A673 (cell line): ENCODE measurements around the gene ORAI3. TPM values are rescaled to one million over a fixed set of nuclear protein-coding genes. Genes with fewer than 3 reads are reported as not detected.

Experiments
- BruUV-seq: library from RNA; stranded (reverse); fragments of 400-500 nt; replicated peaks from 2 replicates; lab custom pipeline; 2021; lab: Mats Ljungman, UMichigan
- CTCF ChIA-PET: fragments of 300-600 bp; sonication (Branson Sonifier 250); formaldehyde crosslinking; loops from one replicate; lab custom pipeline; 2022; ENCODE audit warnings: antibody characterized with exemption; lab: Charles Lee
- POLR2A ChIA-PET: fragments of 300-600 bp; sonication (Branson Sonifier 250); formaldehyde crosslinking; loops from one replicate; lab custom pipeline; 2022; ENCODE audit warnings: antibody characterized with exemption; ENCODE audit not compliant: low non-redundant PET; lab: Charles Lee
- DNase-seq: peaks from one replicate; pipeline ENCODE4 v3.0.0-alpha.2; 2015; ENCODE audit warnings: low spot score
- H3K27ac ChIP-seq: fragments of 200-600 bp; sonication (generic); 2 replicates; pipeline ENCODE4 v1.5.1; 2016; ENCODE audit warnings: mixed run types, low read depth, mild to moderate bottlenecking, mixed read lengths, antibody characterized with exemption, low read length; ENCODE audit not compliant: poor library complexity, severe bottlenecking
- H3K27me3 ChIP-seq: fragments of 200-600 bp; sonication (generic); replicated peaks from 2 replicates; pipeline ENCODE4 v1.6.1; 2017; ENCODE audit warnings: mixed run types, low read depth, mild to moderate bottlenecking, mixed read lengths, antibody characterized with exemption, low read length; ENCODE audit not compliant: insufficient read depth, poor library complexity
- H3K36me3 ChIP-seq: fragments of 200-600 bp; sonication (generic); 2 replicates; pipeline ENCODE4 v1.6.1; 2016; ENCODE audit warnings: mixed run types, mild to moderate bottlenecking, mixed read lengths, antibody characterized with exemption, low read length; ENCODE audit not compliant: insufficient read depth, poor library complexity, severe bottlenecking
- H3K4me1 ChIP-seq: fragments of 200-600 bp; sonication (generic); 2 replicates; pipeline ENCODE4 v1.6.1; 2017; ENCODE audit warnings: mixed run types, mild to moderate bottlenecking, mixed read lengths, antibody characterized with exemption, low read length; ENCODE audit not compliant: insufficient read depth, poor library complexity, severe bottlenecking
- H3K4me3 ChIP-seq: fragments of 200-600 bp; sonication (generic); 2 replicates; pipeline ENCODE4 v1.5.1; 2016; ENCODE audit warnings: low read depth, mixed run types, mild to moderate bottlenecking, mixed read lengths, low read length; ENCODE audit not compliant: poor library complexity, severe bottlenecking
- H3K9me3 ChIP-seq: fragments of 200-600 bp; sonication (generic); 2 replicates; pipeline ENCODE4 v1.6.1; 2016; ENCODE audit warnings: mixed run types, low read depth, mild to moderate bottlenecking, mixed read lengths, antibody characterized with exemption, low read length; ENCODE audit not compliant: poor library complexity, severe bottlenecking
- EZH2 ChIP-seq: fragments of 200-600 bp; sonication (generic); IDR thresholded peaks from 2 replicates; pipeline ENCODE4 v1.6.1; 2017; ENCODE audit warnings: borderline replicate concordance, low read depth, mild to moderate bottlenecking, mixed read lengths, antibody characterized with exemption, low read length; ENCODE audit not compliant: poor library complexity, severe bottlenecking
- intact Hi-C: fragments of 100-400 bp; cut with micrococcal nuclease; formaldehyde crosslinking; loops from one replicate; pipeline ENCODE4 v1.10.0; 2022; ENCODE audit not compliant: unreplicated experiment
- total RNA-seq: library from RNA; stranded (reverse); gene quantifications from 2 replicates; pipeline ENCODE4 v1.2.3, GENCODE V29; 2021
- TF ChIP-seq, protein P1 (sequence below): fragments of 300-800, 200-600 bp; sonication (generic); conservative IDR thresholded peaks from 2 replicates; pipeline ENCODE4 v1.5.1; 2017; ENCODE audit warnings: low read depth, mild to moderate bottlenecking, antibody characterized with exemption, low read length, moderate library complexity, mixed read lengths

Gene ORAI3
- total RNA-seq, 1 experiment from 2014 or later, result 2.1 TPM

DNA sequence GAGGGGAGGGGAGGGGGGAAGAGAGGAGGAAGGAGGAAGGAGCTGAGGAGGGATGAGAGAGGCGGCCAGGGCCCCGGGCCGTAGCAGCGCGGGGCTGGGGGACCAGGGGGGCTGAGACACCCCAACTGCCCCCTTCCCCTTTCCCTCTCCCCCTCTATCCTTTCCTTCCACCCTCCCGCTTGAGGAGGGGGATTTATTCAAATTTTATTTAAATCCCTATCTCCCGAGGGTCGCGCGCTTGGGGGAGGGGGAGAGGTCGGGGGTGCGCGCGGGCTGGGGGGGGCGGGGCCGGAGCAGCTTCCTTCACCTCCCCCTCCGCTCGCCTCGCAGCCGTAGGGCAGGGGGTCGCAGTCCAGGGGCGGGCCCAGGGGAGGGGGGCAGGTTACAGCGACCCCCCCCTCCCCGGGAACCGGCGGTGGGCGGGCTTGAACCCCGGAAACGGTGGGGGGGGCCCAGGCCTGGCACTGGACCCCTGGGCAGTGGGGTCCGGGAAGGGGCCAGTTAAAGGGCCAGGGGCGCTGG is 25.3 kb upstream of the ORAI3 start, which contains the start of gene FBXL19:
TSS of gene FBXL19 (plus strand) at position 19 of the 522 bp plus-strand sequence. CDS start 2,183 bp downstream, outside the sequence.
- DNase-seq, result no peak
- POLR2A ChIA-PET, result interaction anchor here (0.7 kb wide), 1 partner anchor 362 kb away, joined by 9 read pairs; no protein-coding TSS in a partner anchor
- Histone ChIP-seq H3K27me3 (no peaks in the 10 kb centered on the region), H3K36me3 (no peaks in the 10 kb centered on the region), H3K4me3 (peak within 1 kb of the TSS; percentile 64), H3K27ac (peak within 1 kb of the TSS; percentile 93), H3K9me3 (no peaks in the 10 kb centered on the region), H3K4me1 (peaks cover 14% of the 10 kb centered on the region)
- CTCF ChIA-PET, result interaction anchor here (0.6 kb wide), 2 partner anchors 14 to 232 kb away, joined by 3 to 9 read pairs; no protein-coding TSS in a partner anchor
- no TSS peak for BruUV-seq
- TF ChIP-seq, protein P1, sequence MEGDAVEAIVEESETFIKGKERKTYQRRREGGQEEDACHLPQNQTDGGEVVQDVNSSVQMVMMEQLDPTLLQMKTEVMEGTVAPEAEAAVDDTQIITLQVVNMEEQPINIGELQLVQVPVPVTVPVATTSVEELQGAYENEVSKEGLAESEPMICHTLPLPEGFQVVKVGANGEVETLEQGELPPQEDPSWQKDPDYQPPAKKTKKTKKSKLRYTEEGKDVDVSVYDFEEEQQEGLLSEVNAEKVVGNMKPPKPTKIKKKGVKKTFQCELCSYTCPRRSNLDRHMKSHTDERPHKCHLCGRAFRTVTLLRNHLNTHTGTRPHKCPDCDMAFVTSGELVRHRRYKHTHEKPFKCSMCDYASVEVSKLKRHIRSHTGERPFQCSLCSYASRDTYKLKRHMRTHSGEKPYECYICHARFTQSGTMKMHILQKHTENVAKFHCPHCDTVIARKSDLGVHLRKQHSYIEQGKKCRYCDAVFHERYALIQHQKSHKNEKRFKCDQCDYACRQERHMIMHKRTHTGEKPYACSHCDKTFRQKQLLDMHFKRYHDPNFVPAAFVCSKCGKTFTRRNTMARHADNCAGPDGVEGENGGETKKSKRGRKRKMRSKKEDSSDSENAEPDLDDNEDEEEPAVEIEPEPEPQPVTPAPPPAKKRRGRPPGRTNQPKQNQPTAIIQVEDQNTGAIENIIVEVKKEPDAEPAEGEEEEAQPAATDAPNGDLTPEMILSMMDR, result no peak
- no peak for TF ChIP-seq EZH2
- intact Hi-C loops, result loop anchor here (5.0 kb wide), 2 partner anchors 146 to 176 kb away; partner anchors contain the start of gene PHKG2

DNA sequence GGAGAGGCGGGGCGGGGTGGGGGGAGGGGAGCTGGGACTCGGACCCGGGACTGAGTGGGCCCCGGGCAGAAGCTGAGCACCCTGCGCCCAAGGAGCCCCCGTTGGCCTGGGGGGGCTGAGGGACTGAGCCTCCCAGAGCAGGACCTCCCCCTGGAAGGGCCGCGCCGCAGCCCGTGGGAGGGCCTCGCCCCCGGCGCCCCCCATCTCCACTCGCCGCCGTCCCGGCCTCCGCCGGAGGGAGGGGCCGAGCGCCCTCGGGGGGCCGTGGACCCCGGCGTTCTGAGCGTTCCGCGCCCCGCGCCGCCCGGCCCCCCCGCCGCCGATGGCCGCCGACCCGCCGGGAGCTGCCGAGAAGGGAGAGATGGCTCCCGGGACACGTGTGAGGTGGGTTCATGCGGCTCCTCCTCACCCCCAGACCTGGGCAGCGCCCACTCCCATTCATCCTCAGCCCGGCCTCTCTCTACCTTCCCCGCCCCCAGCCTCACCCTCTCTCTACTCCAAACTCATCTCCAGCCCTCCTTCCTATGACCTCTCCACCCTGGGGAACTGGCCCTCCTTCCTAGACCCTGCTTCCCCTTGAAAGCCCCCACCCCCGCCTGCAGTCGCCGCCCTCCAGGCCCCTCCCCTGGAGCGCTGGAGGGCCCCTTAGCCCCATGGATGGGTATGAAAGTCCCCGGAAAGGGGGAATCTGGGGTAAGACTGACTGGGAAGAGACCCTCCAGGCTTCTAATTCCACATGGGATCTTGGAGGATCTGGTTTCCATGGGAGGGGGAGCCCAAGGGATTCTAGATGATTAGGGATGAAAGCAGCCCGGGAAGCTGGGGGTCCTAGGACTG is 24.6 kb upstream of the ORAI3 start:
- no peak for DNase-seq
- Histone ChIP-seq H3K9me3 (no peaks in the 10 kb centered on the region), H3K36me3 (no peaks in the 10 kb centered on the region), H3K27ac (peak overlapping the region; percentile 93), H3K27me3 (no peaks in the 10 kb centered on the region), H3K4me1 (peaks cover 14% of the 10 kb centered on the region), H3K4me3 (peak overlapping the region; percentile 64)
- BruUV-seq, result no TSS peak
- ChIA-PET POLR2A (interaction anchor here (0.7 kb wide), 1 partner anchor 363 kb away, joined by 9 read pairs; no protein-coding TSS in a partner anchor), CTCF (interaction anchor here (0.6 kb wide), 2 partner anchors 14 to 232 kb away, joined by 3 to 9 read pairs; no protein-coding TSS in a partner anchor)
- TF ChIP-seq EZH2, result no peak
- TF ChIP-seq, protein P1, result no peak
- intact Hi-C loops, result loop anchor here (5.0 kb wide), 2 partner anchors 147 to 177 kb away; partner anchors contain the start of gene PHKG2

DNA sequence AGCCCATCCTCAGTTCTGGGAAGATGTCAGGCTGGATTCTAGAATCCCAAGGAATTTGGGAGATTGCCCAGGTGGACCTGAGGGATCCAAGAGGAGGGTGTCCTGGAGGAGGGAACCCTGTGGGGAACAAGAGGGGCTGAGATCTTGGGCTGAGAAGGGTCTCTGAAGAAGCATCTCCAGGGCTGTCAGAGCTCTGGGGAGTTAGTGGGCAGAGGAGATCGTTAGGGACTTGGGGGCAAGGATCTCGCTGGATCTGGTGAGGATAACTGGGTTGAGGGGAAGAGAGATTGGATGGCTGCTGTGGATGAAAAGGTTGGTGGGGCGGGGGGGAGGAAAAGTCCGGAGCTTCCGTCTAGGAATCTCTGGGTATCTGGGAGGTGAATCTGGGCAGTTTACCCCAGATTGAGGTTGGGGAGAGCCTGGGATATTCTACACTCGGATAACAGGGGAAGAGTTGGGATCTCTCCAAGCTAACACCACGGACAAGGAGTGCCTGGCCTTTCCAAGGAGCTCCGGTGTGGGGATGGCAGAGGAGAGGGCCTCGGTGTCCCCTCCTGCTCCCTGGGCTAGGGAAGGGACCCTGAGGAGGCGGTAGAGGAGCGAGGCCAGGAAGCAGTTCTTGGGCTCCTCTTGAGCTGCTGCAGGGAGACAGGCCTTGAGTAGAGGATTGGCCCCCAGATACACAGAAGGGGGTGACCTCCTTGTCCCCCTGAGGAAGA is 23.8 kb upstream of the ORAI3 start:
- TF ChIP-seq, protein P1, result no peak
- TF ChIP-seq EZH2, result no peak
- no peaks in the 10 kb centered on the region for H3K9me3 ChIP-seq
- H3K36me3 ChIP-seq, result peaks cover 3% of the 10 kb centered on the region
- intact Hi-C loops, result loop anchor here (5.0 kb wide), 2 partner anchors 148 to 178 kb away; partner anchors contain the start of gene PHKG2
- ChIA-PET CTCF (no interaction called here), POLR2A (no interaction called here)
- H3K27me3 ChIP-seq, result no peaks in the 10 kb centered on the region
- TSS peak; percentile 23 for BruUV-seq
- peaks cover 14% of the 10 kb centered on the region for H3K4me1 ChIP-seq
- H3K4me3 ChIP-seq, result peak overlapping the region; percentile 64
- peak overlapping the region; percentile 93 for H3K27ac ChIP-seq
- no peak for DNase-seq
